NCI-H1417 (cell line): ENCODE data around the gene DNAJB5.

Experiments
- DNase-seq, 3 experiments: peaks; one replicate each; lab custom pipeline; 2025; lab: John Stamatoyannopoulos, UW

Gene DNAJB5

GRCh38 chr9:34984049-34984448 lies 5.5 kb upstream of the DNAJB5 start:
- no peak for DNase-seq

GRCh38 chr9:34985311-34985899 lies 4.1 kb upstream of the DNAJB5 start:
- DNase-seq: peak; percentile 40 to 79 (median 56)

DNA sequence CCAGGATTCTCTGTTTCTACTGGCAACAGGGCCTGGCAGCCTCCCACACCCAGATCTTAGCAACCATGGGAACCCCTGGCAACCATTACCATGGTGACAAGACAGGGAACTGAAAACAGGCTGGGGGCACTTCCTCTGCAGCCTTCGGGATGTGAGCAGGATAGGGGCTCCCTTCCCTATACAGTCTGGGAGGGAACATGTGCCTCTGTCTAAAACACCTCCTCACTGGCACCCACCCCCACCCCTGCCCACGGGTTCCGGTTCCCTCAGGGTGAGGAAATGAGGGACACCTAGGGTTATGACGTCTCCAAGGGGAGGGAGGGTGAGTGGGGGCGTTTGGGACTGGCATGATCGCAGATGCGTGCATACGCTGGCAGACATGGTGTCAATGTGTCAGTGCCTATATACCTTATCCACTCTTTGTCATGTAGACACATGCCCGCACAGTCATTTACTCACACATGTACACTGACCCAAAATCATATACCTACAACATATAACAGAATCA lies 3.0 kb upstream of the DNAJB5 start:
- peak; percentile 15 to 92 (median 81) for DNase-seq

DNA sequence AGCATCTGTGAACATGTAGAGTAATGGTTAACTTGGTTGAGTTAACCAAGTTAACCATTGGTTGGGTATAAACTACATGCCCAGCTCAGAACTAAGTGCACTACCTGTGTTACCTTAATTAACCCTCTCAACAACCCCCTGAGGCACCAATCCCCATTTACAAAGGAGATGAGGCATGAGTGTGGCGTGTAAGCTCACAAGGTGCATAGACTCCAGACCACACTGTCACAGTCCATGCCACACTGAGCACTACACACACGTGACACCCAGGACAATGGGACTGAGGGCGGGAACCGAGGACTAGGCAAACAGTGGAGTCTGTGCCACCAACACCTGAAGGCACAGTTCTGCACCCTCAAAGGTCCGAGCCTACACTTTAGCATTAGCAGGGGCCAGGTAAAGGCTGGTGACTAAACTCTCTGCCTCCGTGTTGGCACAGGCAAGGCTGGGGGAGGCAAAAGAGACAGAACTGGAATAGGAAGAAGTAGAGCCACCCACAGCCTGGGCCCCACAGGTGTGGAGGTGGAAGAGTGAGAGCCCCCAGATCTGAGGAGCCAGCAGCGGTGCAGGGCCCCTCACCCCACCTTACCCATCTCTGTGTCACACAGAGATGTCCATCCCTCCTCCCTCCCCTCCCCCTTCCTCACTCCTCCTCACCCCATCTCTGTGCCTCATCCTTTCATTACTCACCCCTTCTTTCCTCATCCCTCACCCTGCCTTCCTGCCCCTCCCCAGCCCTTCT lies 2.2 kb upstream of the DNAJB5 start:
- peak; percentile 70 to 86 (median 73) for DNase-seq

- DNase-seq: peak in 2 of 3 experiments; percentile 53 to 59
Measured at GRCh38 chr9:34988218-34989002, 1.1 kb upstream of the DNAJB5 start.

GRCh38 chr9:34989946-34990635 lies 546 bp downstream of the DNAJB5 start:
- peak; percentile 39 to 60 (median 46) for DNase-seq

- DNase-seq: no peak
Measured at GRCh38 chr9:34990908-34991606, 1.5 kb downstream of the DNAJB5 start.

DNA sequence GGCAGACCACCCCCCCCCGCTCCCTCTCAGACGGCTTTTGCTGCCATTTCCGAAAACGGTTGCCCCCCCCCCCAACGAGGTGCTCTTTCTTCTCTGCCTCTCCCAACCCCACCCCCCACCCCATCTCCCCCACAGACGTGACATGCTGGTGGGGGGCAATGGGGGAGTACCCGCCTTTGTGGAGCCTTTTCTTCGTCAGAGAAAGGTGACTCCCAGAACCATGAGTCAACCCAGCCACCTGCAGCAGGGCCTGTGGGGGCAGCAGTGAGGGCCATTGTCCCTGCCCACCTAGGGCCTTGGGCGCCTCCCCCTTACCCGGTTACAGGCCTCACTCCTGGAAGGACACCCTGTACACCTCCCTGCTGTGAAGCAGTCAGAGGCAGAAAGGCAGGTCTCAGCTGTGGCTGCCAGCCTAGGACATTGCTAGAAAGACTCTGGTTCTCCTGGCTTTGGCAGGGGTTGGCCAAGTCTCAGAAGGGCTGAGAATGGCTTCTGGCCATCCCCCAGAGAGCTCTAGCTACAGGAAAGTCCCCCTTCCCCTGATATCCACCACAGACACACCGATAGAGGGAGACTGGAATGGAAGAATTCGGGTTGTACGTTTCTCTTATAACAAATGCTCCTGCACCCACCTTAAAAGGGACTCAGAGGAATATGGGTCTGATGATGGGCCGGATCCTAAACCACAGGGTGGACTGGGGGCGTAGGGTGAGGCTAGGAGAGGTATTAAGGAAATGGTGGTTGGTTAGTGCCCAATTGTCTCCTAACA lies 2.2 kb downstream of the DNAJB5 start:
- DNase-seq: no peak

GRCh38 chr9:34992376-34992951 lies 2.9 kb downstream of the DNAJB5 start:
- DNase-seq: no peak

GRCh38 chr9:34993502-34994259 lies 4.1 kb downstream of the DNAJB5 start:
- peak in 1 of 3 experiments; percentile 27 for DNase-seq

DNA sequence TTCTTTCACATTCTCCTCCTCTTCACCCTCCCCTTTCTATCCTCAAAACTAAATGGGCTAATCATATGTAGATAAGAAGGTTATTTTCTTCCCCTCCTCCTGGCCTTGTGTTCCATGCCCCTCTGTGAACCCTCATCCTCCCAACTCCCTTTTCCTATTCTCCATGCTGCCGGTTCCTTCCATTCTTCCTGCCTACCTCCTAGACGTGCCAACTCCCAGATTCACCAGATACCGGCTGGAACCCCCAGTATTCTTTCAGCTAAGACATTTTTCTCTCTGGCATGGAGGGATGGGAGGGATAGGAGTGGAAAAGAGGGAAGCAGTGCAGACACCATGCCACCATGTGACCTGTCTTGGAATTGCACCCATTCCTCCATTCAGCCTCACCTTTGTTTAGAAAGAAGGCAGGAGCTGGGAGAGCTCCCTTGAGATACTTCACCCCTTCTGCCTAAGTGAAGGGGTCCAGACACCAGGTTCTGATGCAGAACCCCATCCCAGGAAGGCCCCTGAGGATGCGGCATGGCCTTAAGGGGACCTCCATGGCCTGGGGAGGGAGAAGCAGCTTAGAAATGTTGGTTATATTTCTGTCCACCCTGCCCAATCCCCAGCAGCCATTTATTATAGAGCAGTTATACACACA lies 4.8 kb downstream of the DNAJB5 start:
- peak; percentile 3 to 68 (median 43) for DNase-seq

DNA sequence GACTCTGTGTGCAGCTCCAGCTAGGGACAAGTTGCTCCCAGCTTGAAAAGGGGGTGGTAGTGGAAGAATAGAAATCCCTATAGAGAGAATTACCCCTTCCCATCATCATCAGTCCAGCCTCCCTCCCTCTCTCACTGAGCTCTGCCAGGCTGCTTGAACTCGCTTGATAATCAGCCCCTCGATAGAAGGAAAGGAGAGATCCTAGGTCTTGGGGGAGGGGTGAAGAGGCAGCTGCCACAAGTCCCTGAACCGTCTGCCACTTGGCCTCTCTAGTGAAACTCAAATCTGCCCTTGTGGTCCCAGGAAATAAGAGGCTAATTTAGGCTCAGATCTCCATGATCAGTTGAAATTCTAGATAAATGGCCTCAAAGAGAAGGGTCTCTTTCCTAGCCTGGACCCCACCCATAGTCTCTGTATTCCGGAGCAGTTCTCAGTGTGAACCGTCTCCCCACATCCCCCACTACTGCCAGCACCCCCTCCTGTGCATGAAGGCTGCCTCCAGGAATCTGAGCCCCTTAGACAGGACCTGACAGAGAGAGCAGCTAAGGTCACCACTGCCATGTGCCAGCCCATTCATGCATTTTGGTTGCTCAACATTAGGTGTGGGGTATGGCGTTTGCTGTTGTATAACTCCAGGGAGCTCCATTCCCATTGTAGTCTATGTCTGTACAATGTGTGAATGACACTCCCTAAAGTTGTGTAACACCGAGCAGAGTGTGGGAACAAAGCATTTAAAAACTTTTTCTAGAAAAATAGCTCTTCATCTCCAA lies 5.5 kb downstream of the DNAJB5 start:
- no peak for DNase-seq

- no peak for DNase-seq
Measured at GRCh38 chr9:34995670-34996060, 6.1 kb downstream of the DNAJB5 start.

DNA sequence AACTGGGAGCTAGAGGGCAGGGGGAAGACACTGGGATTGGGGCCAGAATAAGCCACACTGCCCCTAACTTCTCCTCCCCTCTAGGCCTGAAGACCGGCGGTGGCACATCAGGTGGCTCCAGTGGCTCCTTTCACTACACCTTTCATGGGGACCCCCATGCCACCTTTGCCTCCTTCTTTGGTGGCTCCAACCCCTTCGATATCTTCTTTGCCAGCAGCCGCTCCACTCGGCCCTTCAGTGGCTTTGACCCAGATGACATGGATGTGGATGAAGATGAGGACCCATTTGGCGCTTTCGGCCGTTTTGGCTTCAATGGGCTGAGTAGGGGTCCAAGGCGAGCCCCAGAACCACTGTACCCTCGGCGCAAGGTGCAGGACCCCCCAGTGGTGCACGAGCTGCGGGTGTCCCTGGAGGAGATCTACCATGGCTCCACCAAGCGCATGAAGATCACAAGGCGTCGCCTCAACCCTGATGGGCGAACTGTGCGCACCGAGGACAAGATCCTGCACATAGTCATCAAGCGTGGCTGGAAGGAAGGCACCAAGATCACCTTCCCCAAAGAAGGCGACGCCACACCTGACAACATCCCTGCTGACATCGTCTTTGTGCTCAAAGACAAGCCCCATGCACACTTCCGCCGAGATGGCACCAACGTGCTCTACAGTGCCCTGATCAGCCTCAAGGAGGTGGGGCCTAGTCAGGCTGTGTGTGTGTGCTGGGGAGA lies 6.8 kb downstream of the DNAJB5 start:
- no peak for DNase-seq

GRCh38 chr9:34996905-34997279 lies 7.3 kb downstream of the DNAJB5 start:
- no peak for DNase-seq

GRCh38 chr9:34997379-34997781 lies 7.8 kb downstream of the DNAJB5 start:
- DNase-seq: no peak

- no peak for DNase-seq
Measured at GRCh38 chr9:34998266-34998665, 8.7 kb downstream of the DNAJB5 start.

DNA sequence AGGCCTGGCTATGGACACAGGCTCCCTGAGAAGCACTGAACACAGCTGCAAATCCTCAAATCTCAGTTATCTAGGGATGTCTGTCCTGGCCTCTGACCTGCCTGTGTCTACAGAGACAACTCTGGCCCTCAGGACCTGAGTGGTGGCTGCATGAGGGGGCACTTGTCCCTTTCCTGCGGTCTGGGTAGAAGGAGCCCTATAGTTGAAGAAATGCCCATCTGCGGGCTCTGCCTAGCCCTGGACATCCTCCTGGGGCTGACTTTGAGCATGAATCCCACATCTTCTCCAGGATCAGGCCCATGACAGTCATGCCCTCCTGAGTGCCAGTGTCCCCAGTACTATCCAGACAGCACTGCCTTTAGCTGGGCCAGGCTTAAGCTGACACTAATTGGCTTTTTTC lies 10.0 kb downstream of the DNAJB5 start:
- no peak for DNase-seq
